OCI-M2 (cell line): Measurements from ENCODE around the gene ADAMTS2.
"Not testable (repeated sequence)": the region's sequence is repeated elsewhere in the genome, so short reads cannot be mapped to it uniquely, and the experiment has no call there.

Experiments
- DNase-seq: peaks from one replicate; lab custom pipeline; 2025; ENCODE audit not compliant: unreplicated experiment; lab: John Stamatoyannopoulos, UW

ADAMTS2 gene

DNA sequence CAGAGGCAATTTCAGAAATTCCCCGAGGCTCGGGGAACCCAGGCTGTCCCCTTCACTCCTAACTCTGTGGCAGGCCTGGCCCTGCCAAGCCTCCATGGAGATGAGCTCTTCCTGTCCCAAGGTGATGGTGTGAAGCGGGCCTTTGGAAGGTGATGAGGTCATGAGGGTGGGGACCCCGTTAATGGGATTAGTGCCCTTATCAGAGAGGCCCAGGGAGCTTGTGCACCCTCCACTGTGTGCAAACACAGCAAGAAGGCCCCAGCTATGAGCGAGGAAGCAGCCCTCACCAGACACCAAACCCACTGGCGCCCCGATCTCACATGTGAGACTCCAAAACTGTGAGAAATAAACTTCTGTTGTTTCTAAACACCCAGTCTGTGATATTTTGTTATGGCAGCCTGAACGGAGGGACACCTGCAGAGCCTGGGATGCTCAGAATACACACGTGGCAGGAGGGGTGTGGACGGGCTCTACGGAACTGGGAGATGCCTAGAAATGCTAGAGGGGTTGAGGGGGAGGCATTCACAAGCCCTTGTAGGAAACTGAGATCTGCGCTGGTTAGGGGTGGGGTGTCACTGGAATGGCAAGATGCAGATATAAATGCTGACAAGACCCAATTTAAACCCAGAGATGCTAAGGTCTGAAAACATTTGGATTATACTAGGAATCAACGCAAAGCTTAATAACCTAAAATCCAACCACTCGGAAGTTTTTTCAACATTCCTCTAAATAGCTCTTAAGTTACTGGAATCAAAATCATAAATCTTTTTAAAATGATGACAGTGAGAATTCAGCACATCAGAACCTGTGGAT lies 46.9 kb downstream of the ADAMTS2 start:
- no peak for DNase-seq

DNA sequence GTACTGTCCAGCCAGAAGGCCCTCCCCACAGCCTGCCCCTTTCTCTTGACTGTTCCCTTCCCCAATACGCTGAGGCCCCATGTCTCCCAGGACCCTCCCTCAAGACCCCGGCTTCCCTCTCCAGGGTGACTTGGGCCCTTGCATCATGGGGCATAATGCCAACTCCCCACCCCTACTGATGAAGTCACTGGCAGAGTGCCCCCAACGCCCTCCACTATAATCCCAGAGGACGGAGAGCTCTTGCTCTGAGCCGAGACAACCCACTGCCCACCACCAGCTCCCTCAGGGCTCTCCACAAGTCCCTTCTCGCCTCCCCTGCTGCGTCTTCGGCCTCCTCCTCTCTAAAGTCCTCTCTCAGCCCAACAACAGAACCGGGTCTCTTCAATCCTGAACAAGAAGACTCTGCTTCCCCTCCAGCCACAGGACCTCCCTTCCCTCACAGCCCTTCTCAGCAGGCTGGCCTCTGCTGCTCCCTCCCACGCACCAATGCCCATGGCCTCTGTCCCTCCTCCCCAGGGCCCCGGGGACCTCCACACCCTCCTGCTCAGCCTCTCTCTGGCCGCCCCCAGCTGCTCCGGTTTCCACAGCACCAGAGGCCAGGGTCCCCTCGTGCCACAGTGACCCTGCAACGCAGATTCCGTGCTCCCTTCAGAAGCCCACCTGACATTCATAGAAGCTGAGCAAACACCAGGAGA lies 47.6 kb downstream of the ADAMTS2 start:
- DNase-seq = no peak

DNA sequence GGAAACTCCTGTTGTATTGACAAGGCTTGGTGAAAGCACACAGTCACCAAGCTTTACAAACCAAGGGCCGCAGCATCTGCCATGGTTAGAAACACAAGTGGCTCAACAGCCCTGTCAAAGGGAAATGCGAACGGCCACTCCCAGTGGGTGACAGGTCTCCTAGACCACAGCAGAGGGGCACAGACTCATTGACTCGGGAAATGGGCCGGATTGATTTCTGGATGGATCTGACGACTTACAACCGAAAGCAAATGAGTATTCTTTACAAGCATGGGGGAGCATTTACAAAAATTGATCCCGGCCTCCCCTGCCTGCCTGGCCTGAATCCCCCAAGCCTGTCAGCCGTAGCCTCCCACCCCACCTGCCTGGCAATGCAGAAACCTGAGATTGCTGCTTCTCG lies 48.2 kb downstream of the ADAMTS2 start:
- DNase-seq = no peak

DNA sequence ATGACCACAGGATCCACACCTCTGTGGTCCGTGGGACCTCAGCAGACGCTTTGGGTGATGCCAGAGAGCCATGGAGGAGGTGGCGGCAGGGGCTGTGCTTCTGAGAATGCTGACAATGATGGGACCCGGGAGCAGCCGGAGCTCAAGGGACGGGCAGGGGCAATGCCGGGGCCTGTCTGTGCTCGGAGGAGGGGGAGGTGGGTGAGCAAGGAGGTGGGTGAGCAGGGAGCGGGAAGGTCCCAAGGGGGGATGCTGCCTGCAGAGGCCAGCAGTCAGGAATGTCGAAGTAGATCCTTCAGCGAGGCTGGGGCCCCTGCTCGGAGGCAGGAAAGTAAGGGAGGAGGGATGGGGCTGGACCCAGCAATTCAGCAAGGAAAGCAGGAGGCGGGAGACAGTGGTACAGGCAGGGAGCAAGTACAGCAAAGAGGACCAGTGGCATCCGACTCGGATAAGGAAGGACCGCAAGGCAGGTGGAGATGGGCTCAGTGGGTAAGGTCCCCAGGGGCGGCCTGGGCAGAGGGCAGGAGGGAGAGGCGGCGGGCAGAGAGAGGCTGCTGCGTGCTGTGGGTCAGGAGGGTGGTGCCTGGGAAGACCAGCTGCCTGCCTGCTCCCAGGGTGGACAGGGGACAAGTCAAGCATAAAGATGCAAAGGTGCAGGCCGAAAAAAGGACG lies 49.0 kb downstream of the ADAMTS2 start:
- DNase-seq = no peak

DNA sequence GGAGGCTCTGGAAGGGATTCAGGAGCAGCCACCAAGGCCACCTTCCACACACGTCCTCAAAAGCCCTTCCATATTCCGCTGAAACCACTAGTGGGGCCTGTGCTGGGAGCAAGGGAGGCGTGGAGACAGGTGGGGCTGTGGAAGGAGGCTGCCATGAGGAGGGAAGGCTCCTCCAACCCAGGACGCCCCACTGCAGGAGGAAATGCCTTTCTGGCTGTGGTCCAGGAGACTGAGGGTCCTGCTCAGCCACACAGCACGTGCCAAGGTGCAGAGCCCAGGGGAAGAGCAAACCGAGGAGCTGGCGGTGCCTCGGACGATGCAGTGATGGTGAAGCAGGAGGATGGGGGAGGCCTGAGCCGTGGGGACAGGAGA lies 49.5 kb downstream of the ADAMTS2 start:
- DNase-seq = no peak

DNA sequence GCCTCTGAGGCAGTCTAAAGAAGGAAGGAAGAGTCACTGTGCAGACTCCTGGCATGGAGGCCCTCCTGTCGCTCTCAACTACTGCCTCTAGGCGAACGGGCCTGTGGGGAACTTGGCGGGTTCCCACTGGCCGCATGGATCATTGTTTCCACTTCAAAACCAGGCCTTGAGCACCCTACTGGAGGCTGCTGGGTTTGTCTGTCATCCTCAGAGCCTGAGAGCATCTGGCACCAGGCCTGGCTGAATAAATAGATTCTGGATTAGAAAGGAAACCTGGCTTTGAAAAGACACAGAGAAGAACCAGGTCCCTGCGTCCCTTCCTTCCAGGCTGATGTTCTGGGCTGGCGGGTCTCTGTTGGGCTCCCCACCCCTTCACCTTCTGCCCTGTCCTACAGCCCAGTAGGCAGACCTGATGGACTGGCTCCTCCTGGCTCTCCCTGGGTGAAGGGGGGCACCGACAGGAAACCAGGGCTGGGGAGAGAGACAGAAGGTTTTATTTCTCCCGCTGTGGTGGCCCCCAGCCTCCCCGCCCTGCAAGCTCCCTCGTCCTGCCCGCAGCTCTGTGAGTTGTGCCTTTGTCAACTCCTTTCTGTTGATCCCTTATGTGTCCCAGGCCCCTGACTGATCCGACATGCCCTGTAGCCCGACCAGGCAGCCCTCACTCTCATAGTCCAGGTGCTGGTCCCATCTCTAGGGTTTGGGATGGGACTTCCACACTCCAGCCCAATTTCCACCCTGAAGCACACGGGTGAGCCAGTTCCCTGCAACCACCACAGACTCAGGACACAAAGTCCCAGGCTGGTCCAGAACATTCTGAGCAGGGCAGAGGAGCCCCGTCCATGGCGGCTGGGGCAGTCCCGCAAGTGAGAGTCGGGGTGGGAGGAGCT lies 50.1 kb downstream of the ADAMTS2 start:
- no peak for DNase-seq

DNA sequence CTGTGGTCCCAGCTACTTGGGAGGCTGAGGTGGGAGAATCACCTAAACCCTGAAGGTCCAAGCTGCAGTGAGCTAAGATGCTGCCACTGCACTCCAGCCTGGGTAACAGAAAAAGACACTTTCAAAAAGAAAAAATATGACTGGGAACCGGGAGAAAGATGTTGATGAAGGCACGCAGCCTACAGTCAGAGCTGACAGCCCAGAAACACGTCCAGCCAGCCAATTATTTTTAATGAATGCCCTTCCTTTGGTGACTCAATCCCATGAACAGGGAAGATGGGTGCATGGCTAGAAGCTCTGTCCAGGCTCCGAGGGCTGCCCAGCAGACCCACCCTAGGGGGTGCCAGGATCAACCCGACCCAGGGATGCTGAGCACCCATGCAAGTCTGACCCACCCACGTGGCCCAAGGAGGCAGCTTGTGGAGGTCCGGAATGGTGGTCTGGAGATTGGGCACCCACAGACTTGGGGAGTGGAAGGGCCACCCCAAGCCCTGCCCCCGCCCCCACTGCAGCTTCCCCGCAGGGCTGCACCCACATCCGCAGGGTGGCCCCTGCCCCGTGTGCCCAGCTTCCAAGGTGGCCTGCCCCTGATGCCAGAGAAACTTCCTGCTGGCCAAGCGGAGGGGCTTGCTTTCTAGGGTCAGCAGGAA lies 51.0 kb downstream of the ADAMTS2 start:
- DNase-seq = no peak

DNA sequence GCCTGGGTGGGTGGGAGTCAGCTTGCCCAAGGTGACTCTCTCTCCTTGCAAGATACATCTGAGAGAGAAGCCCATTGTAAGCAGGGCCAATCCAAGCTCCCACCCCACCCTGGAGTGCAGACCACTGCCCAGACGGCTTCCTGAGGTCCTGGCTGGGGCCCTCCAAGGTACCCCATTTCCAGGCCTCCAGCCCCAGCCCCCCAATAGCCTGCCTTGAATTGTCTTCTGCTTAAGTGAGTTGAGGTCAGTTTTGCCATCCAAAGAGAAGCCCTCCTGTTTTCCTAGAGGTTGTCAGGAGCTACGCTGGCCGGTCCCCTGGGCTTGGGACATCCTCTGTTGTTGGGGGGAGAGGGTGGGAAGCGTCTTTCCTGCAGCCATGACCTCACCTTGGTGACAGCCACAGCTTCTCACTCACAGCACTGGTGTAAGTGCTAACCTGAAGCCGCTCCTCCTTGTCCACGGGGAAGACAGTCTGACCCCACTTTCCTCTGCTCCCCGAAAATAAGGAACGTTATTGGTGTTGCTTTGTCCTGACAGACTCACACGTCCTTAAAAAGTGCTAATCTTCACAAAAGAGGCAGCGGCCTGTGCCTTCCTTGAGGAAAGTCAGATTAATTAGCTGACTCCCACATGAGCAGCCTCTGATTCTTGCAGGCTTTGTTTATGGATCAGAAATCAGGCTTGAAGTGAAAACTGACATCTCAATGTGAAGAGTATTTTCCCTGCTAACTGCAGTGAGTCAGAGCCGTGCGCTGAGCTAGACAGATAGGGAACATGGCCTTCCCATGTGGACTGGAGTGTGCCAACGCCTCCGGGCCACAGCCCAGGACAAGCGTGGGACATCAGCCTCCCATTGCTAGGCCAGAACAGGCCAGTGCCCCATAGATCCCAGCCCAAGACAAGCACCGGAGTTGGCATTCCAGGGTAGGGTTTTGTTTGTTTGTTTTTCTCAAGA lies 52.3 kb downstream of the ADAMTS2 start:
- DNase-seq = no peak

DNA sequence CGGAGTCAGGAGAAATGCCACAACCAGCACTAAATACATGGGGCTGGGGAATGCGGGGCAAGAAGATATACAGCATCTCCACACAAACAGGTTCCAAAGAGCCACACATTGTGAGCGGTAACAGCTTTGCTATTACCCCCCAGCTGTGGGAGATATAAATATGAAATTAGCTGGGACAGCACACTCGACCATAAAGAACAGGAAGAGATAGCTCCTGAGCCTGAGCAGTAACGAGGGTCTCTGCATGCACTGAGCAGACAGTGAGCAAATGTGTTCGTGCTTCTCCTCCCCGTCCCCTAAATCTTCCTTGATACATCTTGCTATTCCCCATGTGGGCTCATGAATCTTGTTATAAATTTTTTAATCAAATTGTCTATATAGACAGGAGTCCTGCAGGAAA lies 53.1 kb downstream of the ADAMTS2 start:
- DNase-seq = no peak

DNA sequence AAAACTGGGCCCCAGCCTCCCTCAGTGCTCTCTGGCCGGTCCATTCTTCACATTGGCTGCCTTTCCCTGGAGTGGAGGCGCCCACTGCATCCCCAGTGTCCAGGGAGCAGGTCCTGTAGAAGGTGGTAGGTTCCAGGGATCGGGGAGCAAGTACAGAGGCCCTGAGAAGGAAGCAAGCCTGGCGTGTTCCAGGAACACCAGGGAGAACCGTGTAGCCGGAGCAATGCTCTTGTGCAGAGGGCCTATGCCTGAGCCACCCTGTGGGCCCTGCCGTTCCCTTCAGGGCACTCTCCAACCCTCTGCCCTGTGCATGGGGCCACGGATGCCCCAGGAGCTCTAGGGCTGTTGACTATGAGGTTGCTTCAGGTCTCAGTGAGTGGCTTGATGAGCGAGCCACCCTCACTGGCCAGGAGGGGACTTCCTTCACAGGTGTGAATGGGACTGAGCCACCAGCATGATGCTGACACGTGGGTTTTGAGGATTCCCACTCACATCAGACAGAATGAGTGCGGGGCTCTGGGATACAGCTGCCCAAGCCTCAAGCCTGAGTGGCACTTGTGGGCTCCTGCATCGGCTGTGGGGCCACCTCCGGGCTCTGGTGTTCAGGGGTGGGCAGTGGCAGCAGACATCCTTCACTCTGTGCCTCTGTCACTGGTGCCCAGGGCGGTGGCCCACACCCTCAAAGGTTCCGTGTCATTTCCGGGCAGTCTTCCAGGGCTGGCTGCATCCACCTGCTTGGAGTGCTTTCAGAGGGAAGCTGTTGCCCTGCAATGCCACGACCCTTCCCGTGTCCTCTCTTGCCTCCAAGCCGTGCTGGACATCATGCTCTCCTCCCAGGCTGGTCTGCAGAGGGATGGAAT lies 54.4 kb downstream of the ADAMTS2 start:
- DNase-seq = no peak

DNA sequence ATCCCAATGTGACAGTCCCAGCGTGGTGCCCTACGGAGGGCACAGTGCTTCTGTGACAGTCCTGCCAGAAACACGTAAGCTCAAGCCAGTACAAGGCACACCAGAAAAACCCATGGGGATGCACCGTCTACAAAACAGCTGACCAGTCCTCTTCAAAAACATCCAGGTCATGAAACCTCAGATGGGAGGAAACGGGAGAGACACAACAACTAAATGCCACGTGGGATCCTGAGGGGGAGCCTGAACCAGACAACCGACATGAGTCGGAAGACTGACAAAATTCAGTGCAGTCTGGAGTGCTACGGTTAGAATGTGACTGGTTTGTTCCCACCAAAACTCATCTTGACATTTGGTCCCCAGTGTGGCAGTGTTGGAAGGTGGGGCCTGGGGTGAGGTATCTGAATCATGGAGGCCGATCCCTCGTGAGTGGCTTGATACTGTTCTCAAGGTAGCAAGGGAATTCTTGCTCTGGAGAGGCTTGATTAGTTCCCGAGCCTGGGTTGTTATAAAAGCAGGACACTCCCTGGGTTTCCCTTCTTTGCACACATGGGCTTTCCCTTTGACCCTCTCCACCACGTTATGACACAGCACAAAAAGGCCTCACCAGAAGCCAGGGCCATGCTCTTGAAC lies 55.4 kb downstream of the ADAMTS2 start:
- DNase-seq = no peak

DNA sequence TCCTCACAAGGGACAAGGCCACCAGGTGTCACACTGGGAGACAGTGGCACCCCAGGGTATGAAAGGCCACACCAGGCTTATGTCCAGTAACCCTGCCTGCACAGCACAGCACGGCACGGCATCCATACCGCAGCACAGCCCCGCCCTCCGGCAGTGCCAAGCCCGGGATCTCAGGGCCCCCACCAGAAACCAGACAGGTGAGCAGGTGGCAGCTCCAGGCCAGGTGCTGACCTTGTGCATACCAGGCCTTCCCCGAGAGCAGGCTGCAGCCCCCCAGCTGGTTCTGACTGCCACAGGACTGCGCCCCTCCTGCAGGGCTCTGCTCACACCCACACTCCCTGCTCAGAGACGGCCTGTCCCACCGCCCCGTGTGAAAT lies 56.5 kb downstream of the ADAMTS2 start:
- no peak for DNase-seq

DNA sequence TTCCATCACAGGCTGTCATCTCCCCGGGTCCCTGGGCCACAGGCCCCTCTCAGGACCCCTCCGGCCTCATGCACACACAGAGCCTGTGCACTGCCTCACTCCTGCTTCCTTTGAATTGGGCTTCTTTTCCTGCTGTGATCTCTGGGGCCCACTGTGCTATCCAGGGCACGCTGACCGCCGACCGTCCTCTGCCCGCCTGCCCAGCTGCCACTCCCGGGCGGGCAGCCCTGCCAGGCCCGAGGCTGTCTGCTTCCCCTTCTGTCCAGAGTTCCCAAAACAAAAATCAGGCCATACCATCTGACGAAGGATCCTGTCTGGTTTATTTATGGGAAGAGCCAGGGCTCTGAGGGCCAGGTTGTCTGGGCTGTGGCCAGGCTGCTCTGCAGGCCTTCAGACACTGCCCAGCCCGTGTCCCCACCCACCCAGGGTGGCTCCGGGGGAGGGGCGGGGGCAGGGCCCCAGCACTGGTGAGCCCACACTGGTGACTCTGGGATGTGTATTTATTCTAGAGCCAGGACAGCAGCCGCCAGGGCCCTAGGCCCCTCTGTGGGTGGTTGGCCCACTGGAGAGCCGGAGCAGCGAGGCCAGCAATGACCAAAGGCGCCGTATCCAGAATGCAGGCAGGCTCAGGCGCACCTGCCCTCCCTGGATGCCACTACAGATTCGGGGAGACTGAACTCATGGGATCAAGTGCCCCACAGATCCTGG lies 57.0 kb downstream of the ADAMTS2 start:
- no peak for DNase-seq

DNA sequence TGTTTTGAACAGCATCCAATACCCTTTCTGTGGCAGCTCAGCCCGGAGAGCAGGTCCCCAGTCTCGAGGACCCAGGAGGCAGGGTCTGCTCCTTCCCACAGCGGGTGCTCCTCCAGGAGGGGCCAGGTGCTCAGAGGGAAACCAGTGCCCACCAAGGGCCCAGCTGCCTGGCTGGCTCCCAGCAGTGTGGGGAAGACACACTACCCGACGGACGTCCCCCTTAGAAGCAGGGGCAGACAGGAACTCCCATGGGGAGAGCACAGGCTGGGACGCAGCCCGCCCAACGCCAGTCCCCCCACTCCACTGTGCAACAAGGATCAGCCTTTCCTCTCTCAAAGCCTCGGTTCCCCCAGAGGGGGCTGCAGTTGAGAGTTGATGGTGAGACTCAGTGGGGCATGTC lies 57.6 kb downstream of the ADAMTS2 start:
- no peak for DNase-seq

DNA sequence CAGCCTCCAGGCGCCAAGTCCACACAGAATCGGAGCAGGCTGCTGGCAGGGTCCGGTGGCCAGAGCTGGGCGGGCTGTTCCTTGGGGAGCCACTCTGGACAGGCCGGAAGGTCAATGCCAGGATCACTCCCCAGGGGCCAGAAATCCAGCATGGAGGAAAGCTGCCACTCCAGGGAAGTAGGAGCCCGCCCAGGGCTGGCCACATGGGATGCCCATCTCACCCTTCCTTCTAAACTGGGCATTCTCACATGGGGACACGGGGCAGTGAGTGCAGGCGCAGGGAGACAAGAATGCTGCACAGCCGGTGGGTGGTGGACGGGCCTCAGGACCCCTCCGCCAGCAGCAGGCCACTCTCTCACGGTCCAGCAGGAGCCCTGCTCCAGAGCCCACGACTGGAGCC lies 58.2 kb downstream of the ADAMTS2 start:
- no peak for DNase-seq

DNA sequence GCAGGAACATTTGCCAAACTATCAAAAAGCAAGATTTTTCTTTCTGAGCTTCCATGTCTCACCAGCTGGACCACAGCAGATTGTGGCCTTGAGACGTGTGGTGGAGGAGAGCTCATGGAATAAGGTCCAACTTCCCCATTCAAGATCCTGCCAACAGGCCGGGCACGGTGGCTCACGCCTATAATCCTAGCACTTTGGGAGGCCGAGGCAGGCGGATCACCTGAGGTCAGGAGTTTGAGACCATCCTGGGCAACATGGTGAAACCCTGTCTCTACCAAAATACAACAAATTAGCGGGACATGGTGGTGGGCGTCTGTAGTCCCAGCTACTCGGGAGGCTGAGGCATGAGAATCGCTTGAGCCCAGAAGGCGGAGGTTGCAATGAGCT lies 59.5 kb downstream of the ADAMTS2 start:
- not testable (repeated sequence) for DNase-seq

DNA sequence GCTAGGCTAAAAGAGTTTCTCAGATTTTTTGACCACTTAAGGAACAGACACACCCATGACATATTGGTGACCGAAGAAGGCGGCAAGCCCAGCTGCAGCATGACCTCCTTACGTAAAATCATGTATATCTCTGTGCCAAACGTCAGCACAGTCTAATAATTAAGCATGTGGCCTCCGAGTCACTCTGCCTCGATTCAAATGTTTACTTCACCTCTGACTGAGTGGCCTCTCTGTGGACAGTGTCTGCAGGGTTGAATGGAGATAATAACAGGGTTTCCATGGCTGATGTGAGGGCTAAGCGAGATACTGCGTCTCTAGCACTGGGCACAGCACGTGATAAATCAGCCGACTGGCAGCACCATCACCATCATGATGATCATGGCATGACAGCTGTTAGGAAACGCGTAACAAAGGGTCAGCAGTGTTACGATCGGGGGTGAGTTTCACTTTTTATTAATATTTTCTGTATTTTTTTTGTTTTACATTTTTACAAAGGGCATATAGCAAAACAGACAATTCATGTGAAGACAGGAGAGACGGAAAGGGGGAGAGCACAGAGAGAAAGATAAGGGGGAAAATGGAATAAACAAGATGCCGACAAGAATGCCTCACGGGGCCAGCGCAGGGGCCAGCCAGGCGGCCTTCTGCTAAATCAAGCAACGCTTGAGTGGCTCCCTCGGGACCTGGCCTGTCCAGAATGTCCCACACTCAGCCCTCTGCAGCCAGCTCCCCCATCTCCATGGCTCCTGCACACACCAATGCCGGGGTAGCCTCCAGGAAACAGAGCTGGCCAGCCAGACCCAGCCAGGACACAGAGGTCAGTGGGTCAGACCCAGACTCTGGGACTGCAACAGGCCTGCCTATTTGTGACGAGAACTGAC lies 60.3 kb downstream of the ADAMTS2 start:
- DNase-seq = no peak
